ENCODE measurements around the gene RAB25. TPM values are rescaled to one million over a fixed set of nuclear protein-coding genes. Genes with fewer than 3 reads are reported as not detected.

RAB25 gene
- total RNA-seq, 1 donor from 2014 or later: 3.1 TPM

DNA sequence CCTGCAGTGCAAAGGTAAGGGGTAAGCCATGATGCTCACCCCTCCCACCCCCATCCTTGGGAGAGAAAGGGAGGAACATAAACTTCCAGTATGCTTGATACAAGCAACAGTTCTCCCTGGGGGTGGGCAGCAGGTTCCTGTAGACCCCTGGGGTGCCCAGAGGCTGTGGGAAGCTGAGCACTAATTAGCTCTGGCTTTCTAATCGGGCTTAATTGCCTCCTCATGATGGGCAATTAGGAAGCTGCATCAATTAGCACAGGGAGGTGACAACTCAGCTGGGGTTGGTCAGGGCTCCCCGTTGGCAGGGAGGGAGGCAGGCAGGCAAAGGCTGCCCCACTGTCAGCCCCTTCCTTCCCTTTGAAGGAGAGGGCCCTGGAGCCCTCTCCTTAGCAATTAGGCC lies 37.8 kb downstream of the RAB25 start:
- H4K20me1 ChIP-seq (ENCODE audit: insufficient read depth, low read length): peaks cover 1% of the 10 kb centered on the region
- H3K4me2 ChIP-seq (ENCODE audit: low read length): no peak overlapping the region
- peaks cover 25% of the 10 kb centered on the region for H3K79me2 ChIP-seq (ENCODE audit: insufficient read depth, low read length)
- H3K36me3 ChIP-seq (ENCODE audit: insufficient read depth, low read length): peaks cover 5% of the 10 kb centered on the region
- no peak overlapping the region for H3K27ac ChIP-seq (ENCODE audit: low read depth, low read length)
- no peaks in the 10 kb centered on the region for H3K9me3 ChIP-seq (ENCODE audit: insufficient read depth, low read depth, low read length)
- no peak overlapping the region for H2AFZ ChIP-seq (ENCODE audit: low read depth, low read length)
- Mint-ChIP-seq H3K27me3 (ENCODE audit: low read depth, unreplicated experiment) (no peaks in the 10 kb centered on the region), H3K4me1 (ENCODE audit: low read depth, unreplicated experiment) (peaks cover 42% of the 10 kb centered on the region), H3K27ac (ENCODE audit: unreplicated experiment) (no peak overlapping the region), H3K36me3 (ENCODE audit: low read depth, unreplicated experiment) (peaks cover 26% of the 10 kb centered on the region), H3K4me3 (ENCODE audit: unreplicated experiment) (no peak overlapping the region), H3K9me3 (ENCODE audit: unreplicated experiment) (no peaks in the 10 kb centered on the region)
- no peak overlapping the region for H3K9ac ChIP-seq (ENCODE audit: low read length)
- no peaks in the 10 kb centered on the region for H3K27me3 ChIP-seq (ENCODE audit: insufficient read depth, low read length)
- DNase-seq (ENCODE audit: low read depth) (no peak), FAIRE-seq (no peak)
- TF ChIP-seq EZH2 (IDR thresholded peaks at IDR 0.05; ENCODE audit: insufficient read depth, low read length): no peak
- TF ChIP-seq, protein P1, sequence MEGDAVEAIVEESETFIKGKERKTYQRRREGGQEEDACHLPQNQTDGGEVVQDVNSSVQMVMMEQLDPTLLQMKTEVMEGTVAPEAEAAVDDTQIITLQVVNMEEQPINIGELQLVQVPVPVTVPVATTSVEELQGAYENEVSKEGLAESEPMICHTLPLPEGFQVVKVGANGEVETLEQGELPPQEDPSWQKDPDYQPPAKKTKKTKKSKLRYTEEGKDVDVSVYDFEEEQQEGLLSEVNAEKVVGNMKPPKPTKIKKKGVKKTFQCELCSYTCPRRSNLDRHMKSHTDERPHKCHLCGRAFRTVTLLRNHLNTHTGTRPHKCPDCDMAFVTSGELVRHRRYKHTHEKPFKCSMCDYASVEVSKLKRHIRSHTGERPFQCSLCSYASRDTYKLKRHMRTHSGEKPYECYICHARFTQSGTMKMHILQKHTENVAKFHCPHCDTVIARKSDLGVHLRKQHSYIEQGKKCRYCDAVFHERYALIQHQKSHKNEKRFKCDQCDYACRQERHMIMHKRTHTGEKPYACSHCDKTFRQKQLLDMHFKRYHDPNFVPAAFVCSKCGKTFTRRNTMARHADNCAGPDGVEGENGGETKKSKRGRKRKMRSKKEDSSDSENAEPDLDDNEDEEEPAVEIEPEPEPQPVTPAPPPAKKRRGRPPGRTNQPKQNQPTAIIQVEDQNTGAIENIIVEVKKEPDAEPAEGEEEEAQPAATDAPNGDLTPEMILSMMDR (IDR thresholded peaks at IDR 0.05; ENCODE audit: insufficient read depth, low read depth, low read length): no peak
- H3K4me3 ChIP-seq (ENCODE audit: insufficient read depth, low read depth, low read length): no peak overlapping the region
- peaks cover 41% of the 10 kb centered on the region for H3K4me1 ChIP-seq (ENCODE audit: insufficient read depth, low read length)

DNA sequence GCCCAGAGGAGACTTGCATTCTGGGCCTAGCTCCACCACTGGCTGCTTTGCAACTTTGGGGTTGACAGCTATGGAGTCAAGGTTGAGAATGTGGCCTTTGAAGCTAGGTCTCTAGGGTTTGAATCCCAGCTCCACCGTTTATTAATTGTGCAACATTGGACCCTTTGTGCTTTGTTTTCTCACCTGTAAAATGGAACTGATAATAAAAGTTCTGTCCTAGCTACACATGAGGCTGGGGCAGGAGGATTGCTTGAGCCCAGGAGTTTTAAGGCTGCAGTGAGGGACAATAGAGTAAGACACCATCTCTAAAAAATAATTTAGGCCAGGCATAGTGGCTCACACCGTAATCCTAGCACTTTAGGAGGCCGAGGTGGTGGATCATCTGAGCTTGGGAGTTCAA lies 38.3 kb downstream of the RAB25 start:
- peaks cover 5% of the 10 kb centered on the region for H3K36me3 ChIP-seq (ENCODE audit: insufficient read depth, low read length)
- Mint-ChIP-seq H3K4me3 (ENCODE audit: unreplicated experiment) (no peak overlapping the region), H3K4me1 (ENCODE audit: low read depth, unreplicated experiment) (peaks cover 46% of the 10 kb centered on the region), H3K27ac (ENCODE audit: unreplicated experiment) (no peak overlapping the region), H3K27me3 (ENCODE audit: low read depth, unreplicated experiment) (no peaks in the 10 kb centered on the region), H3K36me3 (ENCODE audit: low read depth, unreplicated experiment) (peaks cover 25% of the 10 kb centered on the region), H3K9me3 (ENCODE audit: unreplicated experiment) (no peaks in the 10 kb centered on the region)
- no peak overlapping the region for H2AFZ ChIP-seq (ENCODE audit: low read depth, low read length)
- no peak for FAIRE-seq
- no peaks in the 10 kb centered on the region for H4K20me1 ChIP-seq (ENCODE audit: insufficient read depth, low read length)
- no peak overlapping the region for H3K4me3 ChIP-seq (ENCODE audit: insufficient read depth, low read depth, low read length)
- H3K79me2 ChIP-seq (ENCODE audit: insufficient read depth, low read length): peaks cover 28% of the 10 kb centered on the region
- H3K4me1 ChIP-seq (ENCODE audit: insufficient read depth, low read length): peaks cover 46% of the 10 kb centered on the region
- H3K9me3 ChIP-seq (ENCODE audit: insufficient read depth, low read depth, low read length): no peaks in the 10 kb centered on the region
- no peak for TF ChIP-seq EZH2 (IDR thresholded peaks at IDR 0.05; ENCODE audit: insufficient read depth, low read length)
- TF ChIP-seq, protein P1 (IDR thresholded peaks at IDR 0.05; ENCODE audit: insufficient read depth, low read depth, low read length): no peak
- H3K27me3 ChIP-seq (ENCODE audit: insufficient read depth, low read length): no peaks in the 10 kb centered on the region
- H3K27ac ChIP-seq (ENCODE audit: low read depth, low read length): no peak overlapping the region
- no peak overlapping the region for H3K4me2 ChIP-seq (ENCODE audit: low read length)
- DNase-seq (ENCODE audit: low read depth): no peak
- no peak overlapping the region for H3K9ac ChIP-seq (ENCODE audit: low read length)

DNA sequence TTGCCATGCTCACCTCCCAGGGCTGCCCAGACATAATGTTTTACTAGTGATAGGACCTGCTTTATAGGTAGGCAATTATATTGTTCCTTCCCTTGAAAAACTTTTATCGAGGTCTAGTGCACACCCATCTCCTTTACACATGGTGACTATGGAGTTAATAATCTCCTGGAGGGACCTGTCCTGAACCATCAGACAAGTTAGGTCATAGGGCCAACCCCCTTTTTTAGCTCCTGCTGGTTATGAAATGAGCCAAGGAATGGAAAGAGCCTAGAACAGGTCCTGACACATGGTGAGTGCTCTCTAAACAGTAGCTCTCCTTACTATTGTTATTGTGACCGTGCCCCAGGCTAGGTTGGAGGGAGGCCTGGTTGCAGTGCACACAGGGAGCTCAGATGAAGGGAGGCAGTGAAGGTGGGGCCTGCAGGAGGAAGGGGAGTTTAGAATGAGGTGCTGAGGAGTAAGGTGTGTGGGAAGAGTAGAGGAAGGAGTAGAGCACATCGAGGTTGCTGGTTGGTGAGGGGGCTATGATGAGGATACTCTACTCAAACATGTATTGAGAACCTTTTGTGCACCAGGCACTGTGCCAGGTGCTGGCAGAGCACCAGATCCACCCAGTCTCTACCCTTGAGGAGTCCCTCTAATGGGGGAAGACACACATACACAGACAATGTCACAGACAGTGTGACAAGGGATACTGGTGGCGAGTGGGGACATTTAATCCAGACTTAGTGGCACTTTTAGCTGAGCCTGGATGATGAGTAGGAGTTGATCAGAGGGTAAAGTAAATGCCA lies 39.4 kb downstream of the RAB25 start:
- DNase-seq (ENCODE audit: low read depth) (no peak), FAIRE-seq (no peak)
- Mint-ChIP-seq H3K36me3 (ENCODE audit: low read depth, unreplicated experiment) (peaks cover 23% of the 10 kb centered on the region), H3K27ac (ENCODE audit: unreplicated experiment) (peak overlapping the region; percentile 55), H3K4me3 (ENCODE audit: unreplicated experiment) (no peak overlapping the region), H3K4me1 (ENCODE audit: low read depth, unreplicated experiment) (peaks cover 57% of the 10 kb centered on the region), H3K9me3 (ENCODE audit: unreplicated experiment) (no peaks in the 10 kb centered on the region), H3K27me3 (ENCODE audit: low read depth, unreplicated experiment) (no peaks in the 10 kb centered on the region)
- Histone ChIP-seq H3K9ac (ENCODE audit: low read length) (no peak overlapping the region), H3K79me2 (ENCODE audit: insufficient read depth, low read length) (peaks cover 34% of the 10 kb centered on the region), H3K4me3 (ENCODE audit: insufficient read depth, low read depth, low read length) (no peak overlapping the region), H3K4me1 (ENCODE audit: insufficient read depth, low read length) (peaks cover 58% of the 10 kb centered on the region), H4K20me1 (ENCODE audit: insufficient read depth, low read length) (no peaks in the 10 kb centered on the region), H3K4me2 (ENCODE audit: low read length) (no peak overlapping the region), H2AFZ (ENCODE audit: low read depth, low read length) (no peak overlapping the region), H3K9me3 (ENCODE audit: insufficient read depth, low read depth, low read length) (no peaks in the 10 kb centered on the region), H3K36me3 (ENCODE audit: insufficient read depth, low read length) (peaks cover 5% of the 10 kb centered on the region), H3K27ac (ENCODE audit: low read depth, low read length) (no peak overlapping the region), H3K27me3 (ENCODE audit: insufficient read depth, low read length) (no peaks in the 10 kb centered on the region)
- TF ChIP-seq EZH2 (IDR thresholded peaks at IDR 0.05; ENCODE audit: insufficient read depth, low read length): no peak
- TF ChIP-seq, protein P1 (IDR thresholded peaks at IDR 0.05; ENCODE audit: insufficient read depth, low read depth, low read length): no peak

Measured in astrocyte (in vitro differentiated cells and primary cell).